ENCODE data around the gene HIBADH.
"Not testable (repeated sequence)": the region's sequence is repeated elsewhere in the genome, so short reads cannot be mapped to it uniquely, and the experiment has no call there.

The HIBADH gene

DNA sequence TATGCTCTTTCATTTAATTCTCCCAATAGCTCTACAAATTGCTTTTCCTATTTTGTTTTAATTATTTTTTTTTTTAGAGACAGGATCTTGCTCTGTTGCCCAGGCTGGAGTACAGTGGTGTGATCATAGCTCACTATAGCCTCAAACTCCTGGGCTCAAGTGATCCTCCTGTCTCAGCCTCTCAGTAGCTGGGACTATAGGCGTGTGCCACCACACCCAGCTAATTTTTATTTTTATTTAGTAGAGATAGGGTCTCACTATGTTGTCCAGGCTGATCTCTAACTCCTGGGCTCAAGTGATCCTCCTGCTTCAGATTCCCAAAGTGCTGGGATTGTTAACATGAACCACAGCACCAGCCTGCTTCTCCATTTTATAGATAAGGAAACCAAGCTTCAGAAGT is 151.3 kb downstream of the HIBADH start:
- DNase-seq (ENCODE audit: low read depth in 1 of 2, low spot score in 1 of 2) = not testable (repeated sequence)

DNA sequence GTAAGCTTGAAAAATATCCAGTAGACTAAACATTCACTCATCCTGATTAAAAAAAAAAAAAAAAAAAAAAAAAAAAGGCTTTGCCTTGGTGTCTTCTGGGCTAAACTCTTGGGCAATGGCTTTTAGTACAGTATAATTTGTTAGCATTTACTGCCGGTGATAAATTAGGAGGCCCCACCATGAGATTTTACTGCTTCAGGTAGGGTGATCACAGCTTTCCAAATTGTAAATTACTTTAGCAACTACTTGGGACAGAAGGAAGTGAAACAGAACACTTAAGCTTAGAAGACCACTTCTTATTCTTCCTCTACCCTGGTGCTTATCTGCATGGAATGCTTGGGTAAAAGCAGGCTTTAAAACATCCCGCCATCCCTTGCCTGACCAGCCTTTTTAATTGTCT is 152.1 kb downstream of the HIBADH start:
- DNase-seq (ENCODE audit: low read depth in 1 of 2, low spot score in 1 of 2) = no peak

DNA sequence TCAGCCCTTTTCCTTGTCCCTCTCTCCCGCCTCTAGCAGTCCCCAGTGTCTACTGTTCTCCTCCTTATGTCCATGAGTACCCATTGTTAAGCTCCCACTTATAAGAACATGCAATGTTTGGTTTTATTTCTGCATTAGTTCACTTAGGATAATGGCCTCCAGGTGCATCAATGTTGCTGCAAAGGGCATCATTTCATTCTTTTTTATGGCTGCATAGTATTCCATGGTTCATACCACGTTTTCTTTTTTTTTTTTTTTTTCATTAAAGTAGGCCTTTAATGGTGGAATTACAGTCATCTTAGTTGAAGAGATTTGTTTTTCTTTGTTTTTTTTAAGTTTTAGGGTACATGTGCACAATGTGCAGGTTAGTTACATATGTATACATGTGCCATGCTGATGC is 160.8 kb downstream of the HIBADH start:
- not testable (repeated sequence) for DNase-seq (ENCODE audit: low read depth in 1 of 2, low spot score in 1 of 2)

DNA sequence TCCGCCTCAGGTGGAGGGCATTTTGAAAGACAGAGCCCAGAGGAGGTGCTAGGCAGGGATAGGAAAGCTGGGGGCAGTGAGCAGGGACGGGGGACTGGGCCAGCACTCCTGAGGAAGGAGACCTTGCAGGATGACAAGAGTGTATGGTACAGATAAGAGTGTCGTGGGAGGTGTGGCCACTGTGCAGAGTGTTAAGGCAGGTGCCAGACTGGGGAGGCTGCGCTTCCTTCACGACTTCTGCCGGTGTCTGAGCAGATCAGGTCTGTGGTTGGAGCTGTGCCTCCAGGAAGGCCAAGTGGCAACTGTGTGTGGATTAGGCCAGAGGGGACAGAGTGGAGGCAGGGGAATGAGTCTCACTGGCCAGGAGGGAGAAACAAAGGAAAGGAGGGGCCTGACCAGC is 161.7 kb downstream of the HIBADH start:
- no peak for DNase-seq (ENCODE audit: low read depth in 1 of 2, low spot score in 1 of 2)

DNA sequence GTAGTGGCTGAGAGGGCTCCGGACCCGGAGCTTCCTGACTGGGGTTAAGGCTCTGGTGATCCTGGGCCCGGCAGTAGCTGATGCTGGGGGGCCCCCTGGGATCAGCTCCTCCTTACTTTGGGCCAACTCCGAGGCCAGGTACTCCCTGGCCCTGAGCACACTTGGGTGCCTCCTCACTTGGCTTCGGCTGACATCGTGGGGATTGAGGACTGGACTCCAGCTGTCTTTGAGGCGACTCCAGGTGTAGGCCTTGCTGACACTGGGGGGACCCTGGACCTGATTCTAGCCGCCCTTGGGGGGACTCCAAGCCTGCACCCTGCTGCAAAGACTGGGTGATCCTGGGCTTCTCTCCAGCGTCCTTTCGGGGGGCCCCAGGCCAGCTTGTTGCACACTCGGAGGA is 170.5 kb downstream of the HIBADH start:
- no peak for DNase-seq (ENCODE audit: low read depth in 1 of 2, low spot score in 1 of 2)

DNA sequence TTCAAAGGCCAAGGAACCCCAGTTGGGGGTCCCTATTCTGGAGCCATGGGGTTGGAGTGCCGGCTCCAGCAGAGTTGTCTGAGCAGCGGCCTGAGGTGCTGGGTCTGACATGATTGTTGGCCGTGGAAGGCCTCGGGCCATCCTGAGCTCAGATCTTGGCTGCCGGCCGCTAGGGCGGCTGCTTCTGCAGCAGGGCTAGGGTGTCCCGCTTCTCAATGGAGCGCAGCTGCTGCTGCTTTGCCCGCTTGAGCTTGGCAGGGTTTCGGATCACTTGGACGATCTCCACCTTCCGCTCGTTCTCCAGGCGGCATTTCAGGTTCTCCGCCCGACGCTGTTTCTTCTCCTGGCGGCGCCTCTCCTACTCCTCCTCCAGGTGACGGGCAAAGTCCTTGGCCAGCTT is 171.1 kb downstream of the HIBADH start:
- DNase-seq (ENCODE audit: low read depth in 1 of 2, low spot score in 1 of 2) = no peak

DNA sequence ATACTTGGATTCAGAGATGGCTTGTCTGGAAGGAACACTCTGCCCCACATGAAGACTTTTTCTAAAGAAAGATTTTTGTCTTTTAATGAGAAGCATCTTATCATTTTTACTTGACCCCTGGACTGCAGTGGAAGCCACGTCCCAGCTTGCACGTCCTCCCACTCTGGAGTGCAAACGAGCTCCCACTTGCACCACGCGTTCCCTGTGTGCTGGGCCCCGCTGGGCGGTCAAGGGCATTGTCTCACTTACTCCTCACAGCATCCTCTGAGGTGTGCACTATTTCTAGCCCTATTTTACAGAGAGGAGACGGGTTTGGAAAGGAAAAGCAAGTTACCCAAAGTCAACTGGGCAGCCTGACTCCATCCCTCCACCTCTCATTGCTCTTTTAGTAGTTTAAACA is 175.2 kb downstream of the HIBADH start:
- DNase-seq (ENCODE audit: low read depth in 1 of 2, low spot score in 1 of 2) = no peak

DNA sequence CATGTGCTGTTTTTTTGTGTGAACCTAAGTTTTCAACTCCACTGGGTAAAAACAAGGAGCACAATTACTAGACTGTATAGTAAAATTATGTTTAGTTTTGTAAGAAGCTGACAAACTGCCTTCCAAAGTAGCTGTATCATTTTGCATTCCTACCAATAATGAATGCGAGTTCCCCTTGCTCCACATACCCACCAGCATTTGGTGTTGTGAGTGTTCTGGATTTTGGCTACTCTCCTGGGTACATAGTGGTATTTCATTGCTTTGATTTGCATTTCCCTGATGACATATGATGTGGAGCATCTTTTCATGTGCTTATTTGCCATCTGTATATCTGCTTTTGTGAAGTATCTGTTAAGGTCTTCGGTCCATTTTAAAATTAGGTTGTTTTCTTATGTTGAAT is 178.2 kb downstream of the HIBADH start:
- DNase-seq (ENCODE audit: low read depth in 1 of 2, low spot score in 1 of 2) = no peak

DNA sequence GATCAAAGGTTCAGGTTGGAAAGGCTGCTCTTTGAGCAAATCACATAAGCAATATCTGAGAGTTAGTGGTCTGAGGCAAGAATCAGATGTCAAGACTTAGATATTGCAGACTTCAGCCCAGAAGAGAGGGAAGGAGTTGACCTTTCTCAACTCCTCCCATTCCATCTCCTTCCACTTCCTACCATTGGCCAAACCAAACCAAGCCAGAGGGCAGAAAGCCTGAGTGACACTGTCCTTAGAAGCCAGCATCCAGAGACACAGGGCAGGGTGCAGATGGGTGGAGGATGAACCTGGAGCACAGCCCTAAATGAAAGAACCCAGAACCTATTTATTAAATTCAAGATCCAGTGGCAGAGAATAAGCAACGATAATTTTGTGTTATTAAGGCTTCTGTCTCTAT is 180.5 kb downstream of the HIBADH start:
- DNase-seq (ENCODE audit: low read depth in 1 of 2, low spot score in 1 of 2) = no peak

DNA sequence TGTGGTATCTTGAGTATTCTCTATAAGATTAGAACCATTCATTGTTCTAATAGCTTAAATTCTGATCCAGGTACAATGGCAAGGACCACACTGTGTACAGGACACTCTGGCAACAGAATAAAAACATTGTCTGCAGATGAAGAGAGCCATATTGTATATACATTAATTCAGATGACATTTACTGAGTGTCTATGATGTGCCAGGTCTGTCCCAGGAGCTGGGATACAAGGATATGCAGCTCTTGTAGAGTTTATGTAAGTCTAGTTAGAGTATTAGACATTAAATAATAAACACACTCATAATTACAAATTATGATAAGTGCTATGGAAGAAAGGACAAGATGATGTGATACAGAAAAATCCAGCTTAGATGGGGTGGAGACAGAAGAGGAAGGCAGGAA is 184.1 kb downstream of the HIBADH start:
- DNase-seq (ENCODE audit: low read depth in 1 of 2, low spot score in 1 of 2) = no peak

DNA sequence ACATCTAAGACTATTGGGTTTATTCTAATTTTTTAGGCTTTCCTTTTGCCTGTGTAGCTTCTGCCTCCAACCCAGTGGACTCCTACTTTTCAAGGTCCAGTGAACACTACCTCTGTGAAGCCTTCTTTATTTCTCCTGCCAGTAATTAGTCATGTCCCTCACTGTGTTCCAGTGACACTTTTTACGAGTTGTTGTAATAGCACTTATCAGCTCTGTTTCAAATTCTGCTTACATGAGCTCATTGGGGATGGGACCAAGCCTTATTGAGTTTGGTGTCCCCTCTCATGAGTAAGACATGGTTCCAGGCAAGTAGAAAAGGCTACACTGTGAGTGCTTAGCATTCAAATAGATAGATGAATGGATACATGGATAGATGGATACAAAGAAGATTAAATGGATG is 184.6 kb downstream of the HIBADH start:
- no peak for DNase-seq (ENCODE audit: low read depth in 1 of 2, low spot score in 1 of 2)

DNA sequence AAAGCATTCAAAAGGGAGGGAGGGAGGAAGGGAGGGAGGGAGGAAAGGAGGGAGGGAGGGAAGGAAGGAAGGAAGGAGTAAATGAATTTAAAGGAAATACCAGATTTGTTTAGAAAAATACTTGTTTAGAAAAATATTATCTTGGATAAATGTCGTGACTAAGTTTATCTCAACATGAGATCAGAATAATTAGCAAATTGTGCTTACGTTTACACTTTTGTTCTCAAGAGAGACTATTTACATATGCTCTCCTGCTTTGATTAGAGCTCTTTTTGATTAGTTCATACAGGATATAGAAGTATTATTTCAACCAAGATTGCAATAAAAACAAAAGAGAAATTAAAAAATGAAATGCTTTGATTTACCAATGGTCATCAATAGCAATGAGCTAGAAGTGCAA is 186.2 kb downstream of the HIBADH start:
- no peak for DNase-seq (ENCODE audit: low read depth in 1 of 2, low spot score in 1 of 2)

Measured in activated T-helper 1 cell treated with anti-CD3 and anti-CD28 coated beads, Interleukin-2, amount 50 U/mL, for 16 hours (primary cell).